ENCODE results near the gene COL18A1. TPM values are rescaled to one million over a fixed set of nuclear protein-coding genes. Genes with fewer than 3 reads are reported as not detected.

Gene COL18A1
- polyA plus RNA-seq, 3 donors, result 0.80 to 4.1 (median 1.1) TPM

- H3K4me3 Mint-ChIP-seq, result no peak overlapping the region
- Histone ChIP-seq H3K27me3 (ENCODE audit: control insufficient read depth in 2 of 2, insufficient read depth in 2 of 2, low read length in 2 of 2) (no peaks in the 10 kb centered on the region), H4K20me1 (ENCODE audit: insufficient read depth, low read length) (no peaks in the 10 kb centered on the region), H3K9me3 (replicated peaks in 1 of 2; ENCODE audit: control insufficient read depth in 1 of 2, insufficient read depth in 1 of 2, low read length in 2 of 2) (peaks cover 8 to 9% of the 10 kb centered on the region in 2 donors), H3K4me2 (replicated peaks; ENCODE audit: extremely low read depth, low read length, poor library complexity, severe bottlenecking) (no peak overlapping the region), H3K4me3 (replicated peaks in 1 of 3; ENCODE audit: low read depth in 2 of 3, low read length in 3 of 3) (no peak overlapping the region), H3K27ac (ENCODE audit: low read depth in 1 of 2, low read length in 2 of 2) (no peak overlapping the region), H2AFZ (ENCODE audit: insufficient read depth, low read depth, low read length, poor library complexity, severe bottlenecking) (no peak overlapping the region), H3K9ac (ENCODE audit: insufficient read depth, low read length, poor library complexity, severe bottlenecking) (no peak overlapping the region), H3K36me3 (replicated peaks in 1 of 2; ENCODE audit: control insufficient read depth in 1 of 2, insufficient read depth in 2 of 2, low read length in 2 of 2) (no peaks in the 10 kb centered on the region), H3K4me1 (ENCODE audit: control insufficient read depth in 1 of 2, insufficient read depth in 2 of 2, low read length in 2 of 2) (no peaks in the 10 kb centered on the region), H3K79me2 (ENCODE audit: insufficient read depth, low read length) (no peaks in the 10 kb centered on the region)
- H3K36me3 Mint-ChIP-seq, result no peaks in the 10 kb centered on the region
- TF ChIP-seq CTCF (IDR thresholded peaks at IDR 0.05), result no peak
- peaks cover 2 to 11% (median 3%) of the 10 kb centered on the region in 3 donors for H3K27me3 Mint-ChIP-seq (ENCODE audit: low read depth in 3 of 3)
- intact Hi-C loops (cut with micrococcal nuclease), result no loop called here
- 87% methylated on average over 23 of the region's 24 CpGs for WGBS (ENCODE audit: insufficient coverage)
- H3K9me3 Mint-ChIP-seq, result peaks cover 0 to 12% (median 0%) of the 10 kb centered on the region in 7 donors
- no peaks in the 10 kb centered on the region for H3K4me1 Mint-ChIP-seq
- DNase-seq, result no peak
- no peak overlapping the region for H3K27ac Mint-ChIP-seq
These were observed 49.3 kb downstream of the COL18A1 start for GRCh38 chr21:45454060-45454925.

- no peaks in the 10 kb centered on the region for H4K20me1 ChIP-seq (ENCODE audit: insufficient read depth, low read length)
- H3K9me3 ChIP-seq (replicated peaks in 1 of 2; ENCODE audit: control insufficient read depth in 1 of 2, insufficient read depth in 1 of 2, low read length in 2 of 2), result peaks cover 8 to 9% of the 10 kb centered on the region in 2 donors
- H3K27me3 Mint-ChIP-seq (ENCODE audit: low read depth in 3 of 3), result peaks cover 2 to 11% (median 5%) of the 10 kb centered on the region in 3 donors
- H3K27ac Mint-ChIP-seq, result no peak overlapping the region
- no peaks in the 10 kb centered on the region for H3K36me3 ChIP-seq (replicated peaks in 1 of 2; ENCODE audit: control insufficient read depth in 1 of 2, insufficient read depth in 2 of 2, low read length in 2 of 2)
- no peaks in the 10 kb centered on the region for H3K27me3 ChIP-seq (ENCODE audit: control insufficient read depth in 2 of 2, insufficient read depth in 2 of 2, low read length in 2 of 2)
- no peak for TF ChIP-seq CTCF (IDR thresholded peaks at IDR 0.05)
- no peaks in the 10 kb centered on the region for H3K4me1 Mint-ChIP-seq
- no peak overlapping the region for H3K4me2 ChIP-seq (replicated peaks; ENCODE audit: extremely low read depth, low read length, poor library complexity, severe bottlenecking)
- no peak overlapping the region for H3K27ac ChIP-seq (ENCODE audit: low read depth in 1 of 2, low read length in 2 of 2)
- DNase-seq, result no peak
- H3K9me3 Mint-ChIP-seq, result peaks cover 0 to 12% (median 0%) of the 10 kb centered on the region in 7 donors
- H3K79me2 ChIP-seq (ENCODE audit: insufficient read depth, low read length), result no peaks in the 10 kb centered on the region
- no peak overlapping the region for H2AFZ ChIP-seq (ENCODE audit: insufficient read depth, low read depth, low read length, poor library complexity, severe bottlenecking)
- no peaks in the 10 kb centered on the region for H3K36me3 Mint-ChIP-seq
- WGBS (ENCODE audit: insufficient coverage), result 52% methylated on average over 22 of the region's 23 CpGs
- intact Hi-C loops (cut with micrococcal nuclease), result no loop called here
- no peaks in the 10 kb centered on the region for H3K4me1 ChIP-seq (ENCODE audit: control insufficient read depth in 1 of 2, insufficient read depth in 2 of 2, low read length in 2 of 2)
- H3K4me3 ChIP-seq (replicated peaks in 1 of 3; ENCODE audit: low read depth in 2 of 3, low read length in 3 of 3), result no peak overlapping the region
- H3K9ac ChIP-seq (ENCODE audit: insufficient read depth, low read length, poor library complexity, severe bottlenecking), result no peak overlapping the region
- H3K4me3 Mint-ChIP-seq, result no peak overlapping the region
These were observed 50.1 kb downstream of the COL18A1 start for GRCh38 chr21:45454926-45455673.

Measured in CD14-positive monocyte (primary cell).